K562 (cell line): ENCODE results near the gene PCSK5. TPM values are rescaled to one million over a fixed set of nuclear protein-coding genes. Genes with fewer than 3 reads are reported as not detected.

Experiments used
- ATAC-seq: fragments of 200-7000 bp; cut with Tn5 transposase; 3 replicates; pipeline ENCODE4 v1.9.1; 2020; ENCODE audit warnings: moderate library complexity
- BruUV-seq: library from RNA; stranded (reverse); fragments of 400-500 nt; replicated peaks from 2 replicates; lab custom pipeline; 2021; lab: Mats Ljungman, UMichigan
- CTCF ChIA-PET: fragments of 300-600 bp; formaldehyde crosslinking; extraction: SDS; loops from one replicate; lab custom pipeline; 2021; ENCODE audit warnings: low intra/inter-chr PET ratio; lab: Yijun Ruan, JAX
- POLR2A ChIA-PET: fragments of 300-600, 350-650 bp; sonication (Branson Sonifier 250); formaldehyde crosslinking; extraction: SDS; loops from one replicate; lab custom pipeline; 2021; ENCODE audit warnings: antibody characterized with exemption, inconsistent platforms; lab: Yijun Ruan, JAX
- DNase-seq, 4 experiments: peaks; one replicate each; pipeline versions ENCODE4 v3.0.0 to v3.0.0-alpha.2; 2011 to 2018; ENCODE audit warnings: low spot score in 3 of 4, mixed read lengths in 3 of 4; ENCODE audit errors: extremely low read depth in 1 of 4
- FAIRE-seq: peaks from 2 replicates; lab custom pipeline; 2011; peaks lifted over from hg19 to GRCh38; lab: Jason Lieb, UNC
- H2AFZ ChIP-seq: 2 replicates; pipeline ENCODE4 v1.6.0; 2011; ENCODE audit warnings: low read depth, low read length, control low read depth, inconsistent platforms
- H3K27ac ChIP-seq: fragments of 200-600 bp; 3 replicates; pipeline ENCODE4 v1.8.0; 2011; ENCODE audit warnings: low read depth, mild to moderate bottlenecking, control low read depth, inconsistent platforms, low read length, moderate library complexity, mixed read lengths; ENCODE audit errors: extremely low read depth
- H3K27me3 ChIP-seq, 2 experiments: fragments of 300-600 bp in 1 of 2; 2 replicates in 1 of 2; 3 replicates in 1 of 2; pipeline versions ENCODE4 v1.6.0 to v1.8.0; 2011; ENCODE audit warnings: inconsistent platforms in 2 of 2, low read length in 2 of 2, mild to moderate bottlenecking in 1 of 2, mixed read lengths in 1 of 2, moderate library complexity in 1 of 2; ENCODE audit not compliant: control insufficient read depth in 2 of 2, insufficient read depth in 2 of 2
- H3K36me3 ChIP-seq: fragments of 300-600 bp; 3 replicates; pipeline ENCODE4 v1.8.0; 2011; ENCODE audit warnings: mild to moderate bottlenecking, low read length, inconsistent platforms; ENCODE audit not compliant: control insufficient read depth, insufficient read depth
- H3K4me1 ChIP-seq, 2 experiments: fragments of 200-600 bp in 1 of 2; replicated peaks in 1 of 2; 2 replicates in 1 of 2; 3 replicates in 1 of 2; pipeline versions ENCODE4 v1.5.1 to v1.8.0; 2011; ENCODE audit warnings: inconsistent platforms in 2 of 2, low read length in 2 of 2, mild to moderate bottlenecking in 1 of 2, mixed read lengths in 1 of 2, moderate library complexity in 1 of 2; ENCODE audit not compliant: control insufficient read depth in 2 of 2, insufficient read depth in 2 of 2
- H3K4me2 ChIP-seq: 2 replicates; pipeline ENCODE4 v1.6.1; 2011; ENCODE audit warnings: low read length, control low read depth, inconsistent platforms, mixed read lengths; ENCODE audit not compliant: insufficient read depth
- H3K4me3 ChIP-seq: fragments of 200-600 bp; sonication (generic), shearing (Covaris generic); 2 replicates; pipeline ENCODE4 v1.5.1; 2016; ENCODE audit warnings: control low read depth, inconsistent platforms
- H3K79me2 ChIP-seq: fragments of 200-600 bp; 3 replicates; pipeline ENCODE4 v1.8.0; 2011; ENCODE audit warnings: low read length, inconsistent platforms; ENCODE audit not compliant: control insufficient read depth, insufficient read depth
- H3K9ac ChIP-seq, 2 experiments: 2 replicates each; pipeline versions ENCODE4 v1.6.0 to v1.6.1; 2011; ENCODE audit warnings: low read depth in 2 of 2, low read length in 2 of 2, control low read depth in 1 of 2, inconsistent platforms in 1 of 2, mild to moderate bottlenecking in 1 of 2, mixed read lengths in 1 of 2; ENCODE audit not compliant: insufficient read depth in 1 of 2
- H3K9me1 ChIP-seq: one replicate; pipeline ENCODE4 v1.6.0; 2011; ENCODE audit warnings: inconsistent platforms, mild to moderate bottlenecking, low read length, moderate library complexity; ENCODE audit not compliant: control insufficient read depth, insufficient read depth
- H3K9me3 ChIP-seq: replicated peaks from 2 replicates; pipeline ENCODE4 v1.5.1; 2011; ENCODE audit warnings: low read depth, low read length, inconsistent platforms; ENCODE audit not compliant: control insufficient read depth, insufficient read depth
- H4K20me1 ChIP-seq: replicated peaks from 2 replicates; pipeline ENCODE4 v1.6.1; 2011; ENCODE audit warnings: low read length, inconsistent platforms, mixed read lengths; ENCODE audit not compliant: control insufficient read depth, insufficient read depth
- BACH1 ChIP-seq: fragments of 200-800 bp; sonication (Bioruptor generic); IDR thresholded peaks from 2 replicates; pipeline ENCODE4 v1.6.1; 2016; ENCODE audit warnings: missing genetic modification characterization, missing compliant biosample characterization
- BRF1 ChIP-seq: IDR thresholded peaks from 3 replicates; pipeline ENCODE4 v1.6.1; 2011; ENCODE audit warnings: borderline replicate concordance, mild to moderate bottlenecking; ENCODE audit not compliant: insufficient read length; ENCODE audit errors: extremely low read depth
- HDAC8 ChIP-seq: fragments of 450-650 bp; IDR thresholded peaks from 2 replicates; pipeline ENCODE4 v1.6.1; 2016; ENCODE audit warnings: mild to moderate bottlenecking, missing genetic modification characterization, moderate library complexity, missing compliant biosample characterization
- HMG20B ChIP-seq: fragments of 250-450 bp; sonication (Bioruptor Pico); IDR thresholded peaks from 2 replicates; pipeline ENCODE4 v1.5.0; 2021; ENCODE audit warnings: mild to moderate bottlenecking
- JUND ChIP-seq, 2 experiments: IDR thresholded peaks; 2 replicates in 1 of 2; 3 replicates in 1 of 2; pipeline ENCODE4 v1.6.1; 2011; ENCODE audit warnings: borderline replicate concordance in 2 of 2, low read depth in 2 of 2, low read length in 2 of 2, improper control_type of control experiment in 1 of 2, missing biosample characterization in 1 of 2, missing genetic modification characterization in 1 of 2, missing genetic modification reagents in 1 of 2
- NFE2L1 ChIP-seq: fragments of 450-650 bp; IDR thresholded peaks from 2 replicates; pipeline ENCODE4 v1.6.1; 2016; ENCODE audit warnings: missing genetic modification characterization, low read depth, mild to moderate bottlenecking, missing compliant biosample characterization, moderate library complexity, borderline replicate concordance
- PHB ChIP-seq: fragments of 250-450 bp; sonication (Bioruptor Pico); IDR thresholded peaks from 2 replicates; pipeline ENCODE4 v1.5.0; 2021
- POU5F1 ChIP-seq: fragments of 150-350 bp; IDR thresholded peaks from 2 replicates; pipeline ENCODE4 v1.6.1; 2014; ENCODE audit warnings: borderline replicate concordance, low read length, low read depth, mild to moderate bottlenecking; ENCODE audit not compliant: partially characterized antibody
- PTTG1 ChIP-seq: fragments of 450-650 bp; IDR thresholded peaks from 2 replicates; pipeline ENCODE4 v1.6.1; 2016; ENCODE audit warnings: low read depth, mild to moderate bottlenecking, missing genetic modification characterization, missing compliant biosample characterization
- SNIP1 ChIP-seq: fragments of 450-650 bp; IDR thresholded peaks from 2 replicates; pipeline ENCODE4 v1.7.1; 2017; ENCODE audit warnings: low read depth, mild to moderate bottlenecking
- TAF7 ChIP-seq: fragments of 450-650 bp; IDR thresholded peaks from 2 replicates; pipeline ENCODE4 v1.6.1; 2016; ENCODE audit warnings: missing genetic modification characterization, missing compliant biosample characterization
- ZBTB17 ChIP-seq: fragments of 450-650 bp; formaldehyde crosslinking; IDR thresholded peaks from 2 replicates; pipeline ENCODE4 v1.4.0; 2020; ENCODE audit warnings: mild to moderate bottlenecking
- ZNF561 ChIP-seq: fragments of 450-650 bp; formaldehyde crosslinking; conservative IDR thresholded peaks from 2 replicates; pipeline ENCODE4 v1.4.0; 2020; ENCODE audit warnings: mild to moderate bottlenecking, moderate library complexity
- ZNF57 ChIP-seq: fragments of 450-650 bp; formaldehyde crosslinking; IDR thresholded peaks from 2 replicates; pipeline ENCODE4 v1.4.0; 2020; ENCODE audit warnings: mild to moderate bottlenecking, moderate library complexity
- ZNF830 ChIP-seq: fragments of 250-450 bp; sonication (Bioruptor Pico); IDR thresholded peaks from 2 replicates; pipeline ENCODE4 v1.5.0; 2021; ENCODE audit warnings: mild to moderate bottlenecking
- WGBS: fragments of 100-300 bp; shearing (Covaris generic); methylation state at CpG from one replicate; pipeline ENCODE4 v1.1.6; 2016; ENCODE audit warnings: low coverage, mixed read lengths; ENCODE audit not compliant: insufficient coverage; ENCODE audit errors: missing lambda C conversion rate; 5-methylcytosine and 5-hydroxymethylcytosine counted together
- in situ Hi-C: fragments of 300-500 bp; cut with MboI; formaldehyde crosslinking; loops from 4 replicates; pipeline ENCODE4 v1.15.0; 2018; ENCODE audit warnings: inconsistent platforms, mixed read lengths
- intact Hi-C: fragments of 100-400 bp; cut with micrococcal nuclease; formaldehyde crosslinking; loops from 2 replicates; pipeline ENCODE4 v1.14.2; 2022
- polyA plus RNA-seq, 8 experiments: library from polyadenylated mRNA; depleted of rRNA in 4 of 8; stranded (reverse) in 5 of 8; unstranded in 3 of 8; fragments of >200 nt; fragmentation: Nextera tagmentation in 2 of 8; fragmentation: Illumina TruSeq in 1 of 8; extraction: Ambion mirVana in 2 of 8; extraction: Trizol in 1 of 8; gene quantifications; 2 replicates each; pipeline versions ENCODE4 v1.2.1 to v1.2.3, GENCODE V29; 2011 to 2014; ENCODE audit warnings: inconsistent platforms in 1 of 8, missing spikeins in 1 of 8
- total RNA-seq, 7 experiments: library from RNA; depleted of rRNA in 6 of 7; stranded (reverse); fragments of >200 nt in 6 of 7; fragmentation: Illumina TruSeq in 2 of 7; extraction: Trizol in 2 of 7; gene quantifications; 2 replicates each; pipeline versions ENCODE4 v1.2.1 to v1.2.3, GENCODE V29; 2011 to 2021; ENCODE audit warnings: low replicate concordance in 1 of 7
- TF ChIP-seq, protein P1 (sequence below): fragments of 200-800 bp; sonication (Bioruptor generic); IDR thresholded peaks from 2 replicates; pipeline ENCODE4 v1.6.1; 2017; ENCODE audit warnings: missing genetic modification characterization, missing compliant biosample characterization
- TF ChIP-seq, protein P2 (sequence below): fragments of 250-450 bp; sonication (Bioruptor Pico); IDR thresholded peaks from 2 replicates; pipeline ENCODE4 v1.4.0; 2020
- TF ChIP-seq, protein P3 (sequence below): IDR thresholded peaks from 3 replicates; pipeline ENCODE4 v1.6.1; 2011; ENCODE audit warnings: borderline replicate concordance, mild to moderate bottlenecking; ENCODE audit not compliant: insufficient read length, insufficient read depth

PCSK5 gene
- total and polyA plus RNA-seq, 9 of the 15 experiments (the other 6 are each of a cell fraction or from before 2014, with no cell fraction given): not detected

DNA sequence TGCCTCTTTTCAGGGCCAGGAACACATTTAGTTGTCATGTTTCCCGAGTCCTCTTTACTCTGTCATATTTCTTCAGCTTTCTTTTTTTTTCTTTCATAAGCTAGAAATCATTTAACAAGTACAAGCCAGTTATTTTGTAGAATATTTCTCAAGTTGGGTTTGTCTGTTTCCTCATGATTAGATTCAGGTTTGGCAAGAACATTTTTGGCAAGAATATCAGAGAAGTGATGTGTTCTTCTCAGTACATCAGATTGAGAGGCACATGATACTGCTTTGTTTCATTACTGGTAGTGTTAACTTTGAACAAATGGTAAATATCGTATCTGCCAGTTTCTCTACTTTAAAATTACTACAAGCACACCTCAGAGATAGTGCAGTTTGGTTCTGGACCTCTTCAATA, 45.1 kb downstream of the PCSK5 start:
- CTCF ChIA-PET: no interaction called here
- no peaks in the 10 kb centered on the region for H4K20me1 ChIP-seq
- POLR2A ChIA-PET: no interaction called here
- H3K79me2 ChIP-seq: no peaks in the 10 kb centered on the region
- in situ Hi-C loops: no loop called here
- H3K4me2 ChIP-seq: no peak overlapping the region
- H3K9me1 ChIP-seq: no peaks in the 10 kb centered on the region
- no peak overlapping the region for H2AFZ ChIP-seq
- H3K27ac ChIP-seq: no peak overlapping the region
- no peaks in the 10 kb centered on the region for H3K36me3 ChIP-seq
- no peaks in the 10 kb centered on the region for H3K4me1 ChIP-seq
- no peak overlapping the region for H3K9ac ChIP-seq
- 0% methylated on average over 2 of the region's 2 CpGs for WGBS
- no peaks in the 10 kb centered on the region for H3K27me3 ChIP-seq
- FAIRE-seq: no peak
- no peaks in the 10 kb centered on the region for H3K9me3 ChIP-seq
- no TSS peak for BruUV-seq
- TF ChIP-seq BRF1 (no peak), HMG20B (CRISPR knock-in tag) (no peak), PHB (no peak), JUND (IDR thresholded peaks at IDR 0.05; ENCODE audit: borderline replicate concordance, low read depth, low read length) (no peak), JUND (tag; IDR thresholded peaks at IDR 0.05; ENCODE audit: borderline replicate concordance, low read depth, low read length) (no peak), NFE2L1 (tag) (no peak), ZNF830 (no peak), BACH1 (tag) (no peak), TAF7 (tag) (no peak), ZNF561 (CRISPR knock-in tag) (no peak), SNIP1 (no peak), POU5F1 (no peak), PTTG1 (tag) (no peak), ZBTB17 (no peak), ZNF57 (CRISPR knock-in tag) (no peak), HDAC8 (tag) (no peak)
- TF ChIP-seq, protein P1, sequence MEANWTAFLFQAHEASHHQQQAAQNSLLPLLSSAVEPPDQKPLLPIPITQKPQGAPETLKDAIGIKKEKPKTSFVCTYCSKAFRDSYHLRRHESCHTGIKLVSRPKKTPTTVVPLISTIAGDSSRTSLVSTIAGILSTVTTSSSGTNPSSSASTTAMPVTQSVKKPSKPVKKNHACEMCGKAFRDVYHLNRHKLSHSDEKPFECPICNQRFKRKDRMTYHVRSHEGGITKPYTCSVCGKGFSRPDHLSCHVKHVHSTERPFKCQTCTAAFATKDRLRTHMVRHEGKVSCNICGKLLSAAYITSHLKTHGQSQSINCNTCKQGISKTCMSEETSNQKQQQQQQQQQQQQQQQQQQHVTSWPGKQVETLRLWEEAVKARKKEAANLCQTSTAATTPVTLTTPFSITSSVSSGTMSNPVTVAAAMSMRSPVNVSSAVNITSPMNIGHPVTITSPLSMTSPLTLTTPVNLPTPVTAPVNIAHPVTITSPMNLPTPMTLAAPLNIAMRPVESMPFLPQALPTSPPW (CRISPR knock-in tag): no peak
- TF ChIP-seq, protein P2, sequence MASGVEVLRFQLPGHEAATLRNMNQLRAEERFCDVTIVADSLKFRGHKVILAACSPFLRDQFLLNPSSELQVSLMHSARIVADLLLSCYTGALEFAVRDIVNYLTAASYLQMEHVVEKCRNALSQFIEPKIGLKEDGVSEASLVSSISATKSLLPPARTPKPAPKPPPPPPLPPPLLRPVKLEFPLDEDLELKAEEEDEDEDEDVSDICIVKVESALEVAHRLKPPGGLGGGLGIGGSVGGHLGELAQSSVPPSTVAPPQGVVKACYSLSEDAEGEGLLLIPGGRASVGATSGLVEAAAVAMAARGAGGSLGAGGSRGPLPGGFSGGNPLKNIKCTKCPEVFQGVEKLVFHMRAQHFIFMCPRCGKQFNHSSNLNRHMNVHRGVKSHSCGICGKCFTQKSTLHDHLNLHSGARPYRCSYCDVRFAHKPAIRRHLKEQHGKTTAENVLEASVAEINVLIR (CRISPR knock-in tag): no peak
- TF ChIP-seq, protein P3, sequence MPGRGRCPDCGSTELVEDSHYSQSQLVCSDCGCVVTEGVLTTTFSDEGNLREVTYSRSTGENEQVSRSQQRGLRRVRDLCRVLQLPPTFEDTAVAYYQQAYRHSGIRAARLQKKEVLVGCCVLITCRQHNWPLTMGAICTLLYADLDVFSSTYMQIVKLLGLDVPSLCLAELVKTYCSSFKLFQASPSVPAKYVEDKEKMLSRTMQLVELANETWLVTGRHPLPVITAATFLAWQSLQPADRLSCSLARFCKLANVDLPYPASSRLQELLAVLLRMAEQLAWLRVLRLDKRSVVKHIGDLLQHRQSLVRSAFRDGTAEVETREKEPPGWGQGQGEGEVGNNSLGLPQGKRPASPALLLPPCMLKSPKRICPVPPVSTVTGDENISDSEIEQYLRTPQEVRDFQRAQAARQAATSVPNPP: no peak
- intact Hi-C loops: no loop called here
- no peak overlapping the region for H3K4me3 ChIP-seq
- DNase-seq: no peak
- no peak for ATAC-seq
